Activated CD8-positive, alpha-beta memory T cell treated with anti-CD3 and anti-CD28 coated beads, Interleukin-2, amount 50 U/mL, for 24 hours (primary cell): ENCODE measurements around the gene GSX2.
"Not testable (repeated sequence)": the region's sequence is repeated elsewhere in the genome, so short reads cannot be mapped to it uniquely, and the experiment has no call there.

ENCODE experiments used
- DNase-seq: peaks from one replicate; pipeline ENCODE4 v3.0.0-alpha.2; 2020; ENCODE audit errors: extremely low read depth

The GSX2 gene

GRCh38 chr4:54099748-54100574, at the start of gene GSX2:
TSS of gene GSX2 (plus strand) at chr4:54100163. CDS start at chr4:54100345, 182 bp downstream.
- no peak for DNase-seq

GRCh38 chr4:54050214-54050904, 49.6 kb upstream of the GSX2 start:
- DNase-seq = no peak

GRCh38 chr4:54053322-54053721, 46.6 kb upstream of the GSX2 start:
- not testable (repeated sequence) for DNase-seq

- no peak for DNase-seq
Measured at GRCh38 chr4:54054501-54054900, 45.5 kb upstream of the GSX2 start.

- no peak for DNase-seq
Measured at GRCh38 chr4:54055494-54055893, 44.5 kb upstream of the GSX2 start.

- DNase-seq = no peak
Measured at GRCh38 chr4:54056360-54056759, 43.6 kb upstream of the GSX2 start.

GRCh38 chr4:54058171-54058570, 41.8 kb upstream of the GSX2 start:
- DNase-seq = no peak

GRCh38 chr4:54060116-54060515, 39.8 kb upstream of the GSX2 start:
- no peak for DNase-seq

GRCh38 chr4:54061067-54061466, 38.9 kb upstream of the GSX2 start:
- no peak for DNase-seq

- DNase-seq = no peak
Measured at GRCh38 chr4:54061873-54062272, 38.1 kb upstream of the GSX2 start.

GRCh38 chr4:54062392-54062791, 37.6 kb upstream of the GSX2 start:
- DNase-seq = no peak

- DNase-seq = no peak
Measured at GRCh38 chr4:54063229-54063628, 36.7 kb upstream of the GSX2 start.

- no peak for DNase-seq
Measured at GRCh38 chr4:54063737-54064316, 36.1 kb upstream of the GSX2 start.

GRCh38 chr4:54064317-54065111, 35.4 kb upstream of the GSX2 start, which contains the start of gene CHIC2:
TSS of gene CHIC2 (minus strand) at chr4:54064605. CDS start at chr4:54064300, 305 bp downstream.
- peak; percentile 82 for DNase-seq

GRCh38 chr4:54065282-54066087, 34.5 kb upstream of the GSX2 start:
- no peak for DNase-seq

GRCh38 chr4:54066088-54066415, 33.9 kb upstream of the GSX2 start:
- no peak for DNase-seq

GRCh38 chr4:54066718-54067129, 33.2 kb upstream of the GSX2 start:
- DNase-seq = no peak

GRCh38 chr4:54067166-54067565, 32.8 kb upstream of the GSX2 start:
- no peak for DNase-seq

- DNase-seq = no peak
Measured at GRCh38 chr4:54073271-54073880, 26.6 kb upstream of the GSX2 start.

GRCh38 chr4:54074381-54074780, 25.6 kb upstream of the GSX2 start:
- no peak for DNase-seq

- no peak for DNase-seq
Measured at GRCh38 chr4:54076673-54077072, 23.3 kb upstream of the GSX2 start.
